ENCODE results near the gene KLHL2. TPM values are rescaled to one million over a fixed set of nuclear protein-coding genes. Genes with fewer than 3 reads are reported as not detected.
"Not testable (repeated sequence)": the region's sequence is repeated elsewhere in the genome, so short reads cannot be mapped to it uniquely, and the experiment has no call there.

Gene KLHL2
- total RNA-seq, 1 donor from 2014 or later = 23.0 TPM

DNA sequence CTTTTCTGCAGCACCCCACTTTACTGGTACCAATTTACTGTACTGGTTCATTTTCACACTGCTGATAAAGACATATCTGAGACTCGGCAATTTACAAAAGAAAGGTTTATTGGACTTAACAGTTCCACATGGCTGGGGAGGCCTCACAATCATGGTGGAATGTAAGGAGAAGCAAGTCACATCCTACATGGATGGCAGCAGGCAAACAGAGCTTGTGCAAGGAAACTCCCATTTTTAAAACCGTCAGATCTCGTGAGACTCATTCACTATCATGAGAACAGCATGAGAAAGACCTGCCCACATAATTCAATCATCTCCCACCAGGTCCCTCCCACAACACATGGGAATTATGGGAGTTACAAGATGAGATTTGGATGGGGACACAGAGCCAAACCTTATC, 77.3 kb downstream of the KLHL2 start:
- DNase-seq (ENCODE audit: low spot score); ATAC-seq: not testable (repeated sequence)

GRCh38 chr4:165286619-165287340, 79.4 kb downstream of the KLHL2 start:
- not testable (repeated sequence) for DNase-seq (ENCODE audit: low spot score); ATAC-seq

GRCh38 chr4:165288226-165288625, 80.9 kb downstream of the KLHL2 start:
- ATAC-seq (no peak), DNase-seq (ENCODE audit: low spot score) (no peak)

DNA sequence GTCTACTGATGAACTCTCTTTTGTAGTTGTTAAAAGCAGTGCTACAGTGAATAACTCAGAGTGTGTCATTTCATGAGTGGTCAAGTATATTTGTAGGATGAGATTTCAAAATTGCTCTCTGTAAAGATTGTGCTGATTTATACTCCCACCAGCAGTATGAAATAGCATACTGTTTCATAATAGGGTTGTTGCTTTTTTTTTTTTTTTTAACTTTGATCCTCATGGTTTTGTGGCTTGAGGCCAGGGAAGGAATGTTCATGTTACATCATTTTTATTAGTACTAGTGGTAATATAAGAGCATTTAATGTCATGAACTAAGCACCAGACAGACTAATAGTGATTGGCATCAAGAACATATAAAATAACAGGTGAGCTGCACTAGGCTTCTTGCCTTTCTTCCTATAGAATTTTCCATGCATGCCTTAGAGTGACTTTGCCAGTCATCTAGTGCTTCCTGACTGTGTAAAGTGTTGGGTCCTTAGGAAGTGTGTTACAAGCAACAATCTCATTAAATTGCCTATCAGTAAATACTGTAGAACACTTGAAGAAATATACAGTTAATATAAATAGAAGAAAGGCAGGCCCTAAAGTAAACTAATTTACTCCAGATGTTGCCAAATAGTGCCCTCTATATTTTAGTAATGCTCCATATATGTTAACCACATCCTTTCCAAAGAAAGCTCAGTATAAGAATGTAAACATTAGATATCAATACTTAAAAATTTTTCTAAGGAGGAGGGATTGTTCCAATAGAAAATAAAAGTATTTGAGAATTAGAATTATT, 81.5 kb downstream of the KLHL2 start:
- DNase-seq (ENCODE audit: low spot score) = no peak
- peak; percentile 76 for ATAC-seq

- no peak for ATAC-seq
- no peak for DNase-seq (ENCODE audit: low spot score)
Observed at GRCh38 chr4:165289423-165289785, 82.0 kb downstream of the KLHL2 start.

- no peak for ATAC-seq
- no peak for DNase-seq (ENCODE audit: low spot score)
Observed at GRCh38 chr4:165293061-165293460, 85.7 kb downstream of the KLHL2 start.

GRCh38 chr4:165293927-165294649, 86.7 kb downstream of the KLHL2 start:
- no peak for ATAC-seq
- no peak for DNase-seq (ENCODE audit: low spot score)

DNA sequence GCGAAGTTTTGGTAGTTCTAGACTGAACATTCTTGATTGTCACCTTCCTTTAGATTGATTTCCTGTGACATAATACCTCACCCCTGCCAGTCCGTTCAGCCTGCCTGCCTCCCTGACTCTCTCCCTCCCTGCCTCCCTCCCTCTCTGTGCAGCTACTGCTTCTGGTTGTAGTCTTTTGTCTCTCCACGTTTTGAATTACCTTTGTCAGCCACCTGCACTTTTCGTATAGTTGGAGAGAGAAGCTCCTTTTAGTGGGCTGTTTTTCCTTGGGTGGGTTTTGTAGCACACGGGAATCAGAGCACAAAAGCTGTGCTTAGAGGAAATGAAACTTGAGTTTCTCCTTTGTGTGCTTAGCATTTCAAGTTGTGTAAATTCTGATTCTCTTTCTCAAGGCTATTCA, 87.5 kb downstream of the KLHL2 start:
- DNase-seq (ENCODE audit: low spot score) = no peak
- peak; percentile 30 for ATAC-seq

DNA sequence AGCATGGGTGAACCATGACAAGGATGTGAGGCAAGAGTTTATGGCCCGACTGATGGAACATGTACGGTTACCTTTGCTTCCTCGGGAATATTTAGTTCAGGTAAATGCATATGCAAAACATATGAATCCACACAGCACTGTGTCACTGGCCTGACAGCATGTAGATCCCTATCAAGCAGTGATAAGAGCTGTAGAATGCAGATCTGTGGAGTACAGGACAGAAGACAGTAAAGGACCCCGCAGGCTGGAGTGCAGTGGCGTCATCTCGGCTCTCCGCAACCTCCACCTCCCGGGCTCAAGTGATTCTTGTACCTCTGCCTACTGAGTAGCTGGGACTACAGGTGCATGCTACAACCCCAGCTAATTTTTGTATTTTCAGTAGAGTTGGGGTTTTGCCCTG, 90.3 kb downstream of the KLHL2 start:
- no peak for ATAC-seq
- DNase-seq (ENCODE audit: low spot score) = no peak

DNA sequence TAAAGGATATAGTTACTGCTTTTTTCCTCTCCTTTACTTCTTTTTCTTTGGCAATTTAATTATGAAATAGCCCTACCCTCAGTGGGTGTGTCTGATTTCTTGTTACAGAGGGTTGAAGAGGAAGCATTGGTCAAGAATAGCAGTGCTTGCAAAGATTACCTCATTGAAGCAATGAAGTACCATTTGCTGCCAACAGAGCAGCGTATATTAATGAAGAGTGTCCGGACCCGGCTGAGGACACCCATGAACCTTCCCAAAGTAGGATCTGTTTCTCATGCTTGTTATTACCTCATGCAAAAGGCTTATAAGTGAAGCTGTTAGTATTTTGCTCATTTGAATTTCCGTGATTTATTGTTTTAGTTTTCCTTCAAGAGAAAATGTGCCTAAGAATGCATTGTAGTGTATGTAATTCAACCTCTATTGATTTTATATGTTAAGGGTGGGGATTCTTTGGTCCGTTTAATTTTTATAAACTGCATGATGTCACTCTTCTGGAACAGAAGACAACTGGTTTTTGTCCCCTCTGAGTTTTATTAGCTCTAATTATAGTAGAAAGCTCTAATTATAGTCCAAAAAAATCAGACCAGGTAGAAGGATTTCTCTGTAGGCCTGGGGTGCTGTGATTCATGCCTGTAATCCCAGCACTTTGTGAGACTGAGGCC, 92.2 kb downstream of the KLHL2 start:
- ATAC-seq = peak; percentile 10
- DNase-seq (ENCODE audit: low spot score) = no peak

- ATAC-seq = peak; percentile 87
- DNase-seq (ENCODE audit: low spot score) = no peak
Observed at GRCh38 chr4:165301833-165302232, 94.5 kb downstream of the KLHL2 start.

DNA sequence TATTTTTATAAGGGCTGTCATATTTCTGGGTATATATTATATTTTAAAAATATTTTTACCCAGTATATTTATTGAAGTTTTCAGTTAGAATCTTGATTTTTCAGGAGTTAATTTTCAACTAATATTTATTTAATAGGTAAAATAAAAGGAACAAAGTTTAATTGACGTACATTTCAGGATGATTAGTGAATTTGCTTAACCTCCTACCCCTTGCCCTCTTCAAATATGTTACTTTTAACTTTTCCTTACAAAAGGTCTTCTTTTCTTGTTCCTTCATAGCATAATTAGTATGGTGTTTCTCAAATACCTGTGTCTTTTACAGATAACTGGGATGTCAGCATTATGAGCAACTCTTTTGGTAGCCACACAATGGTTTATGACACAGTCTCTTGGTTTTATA, 95.3 kb downstream of the KLHL2 start:
- no peak for DNase-seq (ENCODE audit: low spot score)
- peak; percentile 41 for ATAC-seq

- DNase-seq (ENCODE audit: low spot score) (no peak), ATAC-seq (peak; percentile 50)
Observed at GRCh38 chr4:165308166-165308565, 100.8 kb downstream of the KLHL2 start.

GRCh38 chr4:165308606-165309005, 101.2 kb downstream of the KLHL2 start:
- no peak for DNase-seq (ENCODE audit: low spot score)
- ATAC-seq = no peak

- DNase-seq (ENCODE audit: low spot score) = no peak
- no peak for ATAC-seq
Observed at GRCh38 chr4:165309456-165309855, 102.1 kb downstream of the KLHL2 start.

GRCh38 chr4:165312506-165312905, 105.1 kb downstream of the KLHL2 start:
- no peak for ATAC-seq

DNA sequence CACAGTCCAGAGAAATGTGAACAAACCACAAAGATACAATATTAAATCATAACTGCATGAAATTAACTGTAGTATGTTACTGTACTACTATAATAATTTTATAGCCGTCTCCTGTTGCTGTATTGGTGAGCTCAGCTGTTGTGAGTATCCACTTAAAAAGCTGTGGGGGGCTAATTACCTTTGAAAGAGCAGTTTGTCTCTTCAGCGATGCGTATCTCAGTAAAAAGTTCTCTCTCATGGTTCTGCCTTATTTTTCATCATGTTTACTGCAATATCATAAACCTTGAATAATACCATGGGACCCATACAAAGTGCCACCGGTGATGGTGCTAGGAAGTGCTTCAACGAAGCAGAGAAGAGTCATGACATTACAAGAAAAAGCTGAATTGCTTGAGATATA, 111.7 kb downstream of the KLHL2 start:
- ATAC-seq (no peak), DNase-seq (ENCODE audit: low spot score) (no peak)

More at GRCh38 chr4:165312506-165312905, 105.1 kb downstream of the KLHL2 start:
- DNase-seq (ENCODE audit: low spot score) = no peak

DNA sequence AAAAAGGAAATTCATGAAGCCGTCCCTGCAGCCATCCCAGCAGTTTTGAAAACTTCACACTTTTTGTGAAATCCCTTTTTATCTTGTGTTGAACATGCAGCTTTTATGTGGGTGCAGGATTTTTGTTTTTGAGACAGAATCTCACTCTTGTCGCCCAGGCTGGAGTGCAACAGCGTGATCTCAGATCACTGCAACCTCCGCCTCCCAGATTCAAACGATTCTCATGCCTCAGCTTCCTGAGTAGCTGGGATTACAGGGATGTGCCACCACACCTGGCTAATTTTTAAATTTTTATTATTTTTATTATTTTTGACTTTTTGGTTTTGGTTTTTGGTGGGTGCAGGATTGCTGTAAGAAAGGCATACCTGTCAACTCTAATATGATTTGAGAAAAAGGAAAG, 112.1 kb downstream of the KLHL2 start:
- ATAC-seq = no peak

GRCh38 chr4:165324236-165324917, 117.0 kb downstream of the KLHL2 start:
- DNase-seq (ENCODE audit: low spot score) = no peak

More for the DNA sequence above, 112.1 kb downstream of the KLHL2 start:
- DNase-seq (ENCODE audit: low spot score) = no peak

DNA sequence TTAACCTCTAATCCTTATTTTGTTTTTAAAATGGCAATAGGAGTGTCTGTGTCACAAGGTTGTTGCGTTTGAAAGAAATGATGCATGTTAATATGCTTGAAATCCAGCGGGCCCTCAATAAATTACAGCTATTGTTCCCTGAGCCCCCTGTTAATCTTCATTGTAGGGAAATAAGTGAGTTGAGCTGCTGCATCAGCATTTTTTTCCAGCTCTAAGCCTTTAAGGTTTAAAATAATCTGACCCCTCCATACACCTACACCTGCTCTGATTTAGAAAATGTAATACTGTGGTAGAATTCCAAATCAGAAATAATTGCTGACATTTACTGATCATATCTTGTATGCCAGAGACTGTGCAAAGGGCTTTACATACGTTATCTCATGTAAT, 117.5 kb downstream of the KLHL2 start:
- DNase-seq (ENCODE audit: low spot score) = no peak
- no peak for ATAC-seq

More at GRCh38 chr4:165324236-165324917, 117.0 kb downstream of the KLHL2 start:
- no peak for ATAC-seq

Measured in left lobe of liver (tissue), 2 donors.